Endothelial cell of umbilical vein (primary cell): ENCODE data around the gene IRF2BP2. TPM values are rescaled to one million over a fixed set of nuclear protein-coding genes. Genes with fewer than 3 reads are reported as not detected.

ENCODE experiments used
- BruUV-seq: library from RNA; stranded (reverse); fragments of 400-500 nt; replicated peaks from 2 replicates; lab custom pipeline; 2021; lab: Mats Ljungman, UMichigan
- CTCF ChIA-PET: fragments of 300-600, 350-600 bp; sonication (Branson Sonifier 250); formaldehyde crosslinking; loops from one replicate; lab custom pipeline; 2021; ENCODE audit warnings: antibody characterized with exemption, inconsistent platforms; lab: Charles Lee
- POLR2A ChIA-PET: fragments of 300-600, 350-600 bp; sonication (Branson Sonifier 250); formaldehyde crosslinking; loops from one replicate; lab custom pipeline; 2021; ENCODE audit warnings: antibody characterized with exemption, inconsistent platforms; lab: Charles Lee
- DNase-seq: peaks from one replicate; pipeline ENCODE4 v3.0.0-alpha.2; 2011; ENCODE audit warnings: low read depth, low spot score
- FAIRE-seq: peaks from 2 replicates; lab custom pipeline; 2011; peaks lifted over from hg19 to GRCh38; lab: Jason Lieb, UNC
- H2AFZ ChIP-seq: 2 replicates; pipeline ENCODE4 v1.6.0; 2012; ENCODE audit warnings: low read depth, low read length, control low read depth, inconsistent platforms
- H3K27ac ChIP-seq: 2 replicates; pipeline ENCODE4 v1.5.1; 2011; ENCODE audit warnings: low read depth, mild to moderate bottlenecking, control low read depth, low read length, moderate library complexity; ENCODE audit not compliant: insufficient read depth
- H3K27me3 ChIP-seq, 2 experiments: 2 replicates each; pipeline versions ENCODE4 v1.6.0 to v1.6.1; 2011; ENCODE audit warnings: low read length in 2 of 2, mixed read lengths in 1 of 2; ENCODE audit not compliant: control insufficient read depth in 2 of 2, insufficient read depth in 2 of 2
- H3K36me3 ChIP-seq, 2 experiments: 2 replicates in 1 of 2; 3 replicates in 1 of 2; pipeline ENCODE4 v1.5.1; 2011; ENCODE audit warnings: low read length in 2 of 2, mild to moderate bottlenecking in 1 of 2, moderate library complexity in 1 of 2; ENCODE audit not compliant: control insufficient read depth in 2 of 2, insufficient read depth in 2 of 2; ENCODE audit errors: extremely low read depth in 1 of 2
- H3K4me1 ChIP-seq: 3 replicates; pipeline ENCODE4 v1.5.1; 2011; ENCODE audit warnings: mild to moderate bottlenecking, low read length; ENCODE audit not compliant: control insufficient read depth, insufficient read depth; ENCODE audit errors: extremely low read depth
- H3K4me2 ChIP-seq: 2 replicates; pipeline ENCODE4 v1.6.1; 2011; ENCODE audit warnings: low read length, control low read depth, mixed read lengths; ENCODE audit not compliant: insufficient read depth
- H3K4me3 ChIP-seq, 3 experiments: fragments of 200-600 bp in 1 of 3; sonication (generic), shearing (Covaris generic) in 1 of 3; replicated peaks in 1 of 3; 2 replicates each; pipeline ENCODE4 v1.5.1; 2011 to 2016; ENCODE audit warnings: control low read depth in 3 of 3, low read length in 3 of 3, mild to moderate bottlenecking in 2 of 3, inconsistent platforms in 1 of 3, low read depth in 1 of 3, moderate library complexity in 1 of 3; ENCODE audit not compliant: insufficient read depth in 1 of 3
- H3K79me2 ChIP-seq: 2 replicates; pipeline ENCODE4 v1.6.0; 2012; ENCODE audit warnings: low read length, inconsistent platforms; ENCODE audit not compliant: control insufficient read depth, insufficient read depth
- H3K9ac ChIP-seq: replicated peaks from 2 replicates; pipeline ENCODE3; 2011; ENCODE audit warnings: low read length, control low read depth; ENCODE audit not compliant: insufficient read depth; ENCODE audit errors: extremely low read depth
- H3K9me1 ChIP-seq: replicated peaks from 3 replicates; pipeline ENCODE4 v1.6.0; 2011; ENCODE audit warnings: mild to moderate bottlenecking, low read length; ENCODE audit not compliant: control insufficient read depth, insufficient read depth; ENCODE audit errors: extremely low read depth
- H3K9me3 ChIP-seq: replicated peaks from 2 replicates; pipeline ENCODE4 v1.5.1; 2012; ENCODE audit warnings: low read length, inconsistent platforms; ENCODE audit not compliant: control insufficient read depth, insufficient read depth
- H4K20me1 ChIP-seq: replicated peaks from 2 replicates; pipeline ENCODE3; 2011; ENCODE audit warnings: mild to moderate bottlenecking, low read length; ENCODE audit not compliant: control insufficient read depth, insufficient read depth; ENCODE audit errors: extremely low read depth
- CTCF ChIP-seq, 2 donors: IDR thresholded peaks; 1 replicate in 1 of 2; 2 replicates in 1 of 2; pipeline ENCODE4 v1.5.1; 2011; ENCODE audit warnings: low read length in 2 of 2, mild to moderate bottlenecking in 2 of 2, moderate library complexity in 2 of 2, control low read depth in 1 of 2, inconsistent platforms in 1 of 2, low read depth in 1 of 2; ENCODE audit not compliant: insufficient read depth in 1 of 2; ENCODE audit errors: extremely low read depth in 1 of 2
- EZH2 ChIP-seq: IDR thresholded peaks from 2 replicates; pipeline ENCODE4 v1.6.1; 2012; ENCODE audit warnings: borderline replicate concordance, low read depth, mild to moderate bottlenecking, moderate library complexity, low read length, inconsistent platforms; ENCODE audit not compliant: severe bottlenecking
- FOS ChIP-seq: IDR thresholded peaks from 2 replicates; pipeline ENCODE4 v1.6.1; 2011; ENCODE audit warnings: mild to moderate bottlenecking, low read length, moderate library complexity, borderline replicate concordance; ENCODE audit not compliant: insufficient read depth
- GATA2 ChIP-seq: IDR thresholded peaks from 2 replicates; pipeline ENCODE4 v1.7.0; 2011; ENCODE audit warnings: low read depth, mild to moderate bottlenecking, moderate library complexity, mixed read lengths, low read length; ENCODE audit not compliant: insufficient read length, insufficient read depth
- JUN ChIP-seq: IDR thresholded peaks from 2 replicates; pipeline ENCODE4 v1.6.1; 2011; ENCODE audit warnings: borderline replicate concordance, low read depth; ENCODE audit not compliant: insufficient read length, insufficient read depth
- MAX ChIP-seq: IDR thresholded peaks from 2 replicates; pipeline ENCODE4 v1.6.1; 2011; ENCODE audit not compliant: insufficient read depth, insufficient read length
- MYC ChIP-seq: IDR thresholded peaks from one replicate; pipeline ENCODE4 v1.6.1; 2011; ENCODE audit warnings: mild to moderate bottlenecking, low read depth, low read length
- POLR2A ChIP-seq: IDR thresholded peaks from 2 replicates; pipeline ENCODE4 v1.6.1; 2012; ENCODE audit warnings: low read depth, mild to moderate bottlenecking, control low read depth, low read length
- POLR2AphosphoS5 ChIP-seq: IDR thresholded peaks from 2 replicates; pipeline ENCODE4 v1.6.1; 2012; ENCODE audit warnings: low read depth, mild to moderate bottlenecking, control low read depth, low read length, moderate library complexity; ENCODE audit not compliant: insufficient read depth
- dilution Hi-C: fragments of 300-500 bp; cut with MboI; formaldehyde crosslinking; loops from one replicate; pipeline ENCODE4 v1.15.0; 2019; ENCODE audit warnings: low sequenced_read_pairs; ENCODE audit not compliant: extremely low pct_ligation_motif_present
- intact Hi-C: fragments of 100-400 bp; cut with micrococcal nuclease; formaldehyde crosslinking; loops from one replicate; pipeline ENCODE4 v1.10.0; 2022
- polyA plus RNA-seq, 4 experiments: library from polyadenylated mRNA; depleted of rRNA in 3 of 4; stranded (reverse) in 3 of 4; unstranded in 1 of 4; fragments of >200 nt; gene quantifications; 2 replicates each; pipeline versions ENCODE4 v1.2.1 to v1.2.3, GENCODE V29; 2011 to 2012; ENCODE audit warnings: missing spikeins in 1 of 4
- total RNA-seq: library from RNA; stranded (reverse); gene quantifications from 2 replicates; pipeline ENCODE4 v1.2.3, GENCODE V29; 2021

IRF2BP2 gene
- total and polyA plus RNA-seq, 2 donors (not counting 3 experiments of a cell fraction or from before 2014, with no cell fraction given), result 66.6 to 109 TPM

GRCh38 chr1:234608911-234609690, 877 bp downstream of the IRF2BP2 start:
- FAIRE-seq (no peak), DNase-seq (peak; percentile 46)
- ChIA-PET POLR2A (interaction anchor here (0.6 to 4.5 kb wide), 3 partner anchors 113 to 330 kb away, joined by 4 to 48 read pairs (median 6); no protein-coding TSS in a partner anchor), CTCF (interaction anchor here (0.9 to 5.9 kb wide), 6 partner anchors 8 to 475 kb away, joined by 3 to 51 read pairs (median 4); no protein-coding TSS in a partner anchor)
- peaks cover 52% of the 10 kb centered on the region for H3K79me2 ChIP-seq
- H3K27ac ChIP-seq, result peak overlapping the region; percentile 87
- no peak overlapping the region for H2AFZ ChIP-seq
- no TSS peak for BruUV-seq
- TF ChIP-seq POLR2A (no peak), CTCF (IDR thresholded peaks at IDR 0.05; ENCODE audit: extremely low read depth in 1 of 2, insufficient read depth in 1 of 2, low read depth in 1 of 2, low read length in 2 of 2) (no peak), GATA2 (no peak), EZH2 (no peak), MAX (no peak), POLR2AphosphoS5 (no peak), FOS (no peak), JUN (no peak), MYC (no peak)
- no peaks in the 10 kb centered on the region for H3K27me3 ChIP-seq
- no peaks in the 10 kb centered on the region for H4K20me1 ChIP-seq
- intact Hi-C loops (loop anchor here (1.0 kb wide), 3 partner anchors 9 to 388 kb away; no protein-coding TSS in a partner anchor), dilution Hi-C loops (loop anchor here (10.0 to 25.0 kb wide), 2 partner anchors 378 to 466 kb away; no protein-coding TSS in a partner anchor)
- no peaks in the 10 kb centered on the region for H3K9me1 ChIP-seq
- H3K4me2 ChIP-seq, result peak overlapping the region; percentile 98
- H3K4me3 ChIP-seq, result peak overlapping the region; percentile 49 to 94 (median 57)
- peaks cover 33% of the 10 kb centered on the region for H3K4me1 ChIP-seq
- peaks cover 5 to 11% of the 10 kb centered on the region in 2 experiments for H3K36me3 ChIP-seq
- H3K9me3 ChIP-seq, result no peaks in the 10 kb centered on the region
- peak overlapping the region; percentile 94 for H3K9ac ChIP-seq
